Lower lobe of right lung (tissue), 2 donors: ENCODE results near the gene MINDY1. TPM values are rescaled to one million over a fixed set of nuclear protein-coding genes. Genes with fewer than 3 reads are reported as not detected.

Experiments used
- ATAC-seq, 2 donors: fragments of 200-7000 bp; cut with Tn5 transposase; one replicate each; pipeline ENCODE4 v1.9.1; 2020 to 2022; ENCODE audit warnings: mild to moderate bottlenecking in 2 of 2, moderate library complexity in 2 of 2
- DNase-seq: peaks from one replicate; pipeline ENCODE4 v3.0.0-alpha.2; 2020
- H3K27ac ChIP-seq: fragments of 200-600 bp; one replicate; pipeline ENCODE4 v1.8.0; 2022
- H3K27me3 ChIP-seq: fragments of 200-600 bp; one replicate; pipeline ENCODE4 v1.8.0; 2022; ENCODE audit warnings: low read depth
- H3K36me3 ChIP-seq: fragments of 200-600 bp; one replicate; pipeline ENCODE4 v1.8.0; 2022; ENCODE audit warnings: mild to moderate bottlenecking
- H3K4me1 ChIP-seq: fragments of 200-600 bp; one replicate; pipeline ENCODE4 v1.8.0; 2022
- H3K4me3 ChIP-seq: fragments of 200-600 bp; one replicate; pipeline ENCODE4 v1.8.0; 2022; ENCODE audit warnings: mild to moderate bottlenecking
- H3K9me3 ChIP-seq: fragments of 200-600 bp; one replicate; pipeline ENCODE4 v1.8.0; 2022
- CTCF ChIP-seq: fragments of 200-600 bp; IDR thresholded peaks from one replicate; pipeline ENCODE4 v1.8.0; 2022; ENCODE audit warnings: antibody characterized with exemption, mild to moderate bottlenecking
- intact Hi-C: fragments of 100-400 bp; cut with DNase I; formaldehyde crosslinking; loops from one replicate; pipeline ENCODE4 v1.11.0; 2022
- total RNA-seq: library from RNA; stranded (reverse); fragmentation: NEBNext Ultra II Directional; extraction: Animal tissue kit (Norgen Biotek cat#: 25700); gene quantifications from one replicate; pipeline ENCODE4 v1.2.1, GENCODE V29; 2021
- donor health status: DM: no; HTN: yes; CAD: no; lungs with severe emphysema.

MINDY1 gene
- total RNA-seq, 1 donor from 2014 or later: 27.8 TPM

GRCh38 chr1:151005729-151006319 lies 878 bp downstream of the MINDY1 start:
- Histone ChIP-seq H3K36me3 (peaks cover 16% of the 10 kb centered on the region), H3K9me3 (no peaks in the 10 kb centered on the region), H3K4me3 (peak overlapping the region; percentile 78), H3K27ac (peak overlapping the region; percentile 91), H3K4me1 (peaks cover 76% of the 10 kb centered on the region), H3K27me3 (no peaks in the 10 kb centered on the region)
- no peak for TF ChIP-seq CTCF
- ATAC-seq (no peak), DNase-seq (no peak)
- intact Hi-C loops: no loop called here

- peaks cover 43% of the 10 kb centered on the region for H3K36me3 ChIP-seq
- H3K27ac ChIP-seq: peak overlapping the region; percentile 39
- peak overlapping the region; percentile 78 for H3K4me3 ChIP-seq
- intact Hi-C loops: no loop called here
- peaks cover 58% of the 10 kb centered on the region for H3K4me1 ChIP-seq
- DNase-seq (no peak), ATAC-seq (no peak)
- TF ChIP-seq CTCF: no peak
- no peaks in the 10 kb centered on the region for H3K9me3 ChIP-seq
- no peaks in the 10 kb centered on the region for H3K27me3 ChIP-seq
Measured at GRCh38 chr1:151003180-151003579, 3.5 kb downstream of the MINDY1 start.

GRCh38 chr1:151002611-151003010 lies 4.1 kb downstream of the MINDY1 start:
- Histone ChIP-seq H3K4me1 (peaks cover 54% of the 10 kb centered on the region), H3K36me3 (peaks cover 49% of the 10 kb centered on the region), H3K27ac (peak overlapping the region; percentile 39), H3K9me3 (no peaks in the 10 kb centered on the region), H3K27me3 (no peaks in the 10 kb centered on the region), H3K4me3 (peak overlapping the region; percentile 78)
- intact Hi-C loops: no loop called here
- no peak for ATAC-seq
- no peak for TF ChIP-seq CTCF
- no peak for DNase-seq

GRCh38 chr1:151002051-151002450 lies 4.7 kb downstream of the MINDY1 start:
- Histone ChIP-seq H3K27ac (peak overlapping the region; percentile 39), H3K9me3 (no peaks in the 10 kb centered on the region), H3K27me3 (no peaks in the 10 kb centered on the region), H3K4me3 (no peak overlapping the region), H3K4me1 (peaks cover 48% of the 10 kb centered on the region), H3K36me3 (peaks cover 54% of the 10 kb centered on the region)
- TF ChIP-seq CTCF: no peak
- ATAC-seq (no peak), DNase-seq (no peak)
- intact Hi-C loops: no loop called here

- intact Hi-C loops: no loop called here
- no peaks in the 10 kb centered on the region for H3K9me3 ChIP-seq
- H3K4me1 ChIP-seq: peaks cover 45% of the 10 kb centered on the region
- peak overlapping the region; percentile 39 for H3K27ac ChIP-seq
- ATAC-seq (no peak), DNase-seq (no peak)
- H3K4me3 ChIP-seq: no peak overlapping the region
- H3K27me3 ChIP-seq: no peaks in the 10 kb centered on the region
- peaks cover 59% of the 10 kb centered on the region for H3K36me3 ChIP-seq
- TF ChIP-seq CTCF: no peak
Measured at GRCh38 chr1:151001602-151002001, 5.1 kb downstream of the MINDY1 start.
